22Rv1 (cell line): ENCODE measurements around the gene AKIRIN2.

Experiments used
- H3K27ac ChIP-seq: fragments of 450-650 bp; 2 replicates; pipeline ENCODE4 v1.5.1; 2017
- ZFX ChIP-seq: fragments of 450-650 bp; IDR thresholded peaks from 2 replicates; pipeline ENCODE4 v1.6.1; 2017; ENCODE audit warnings: antibody characterized with exemption, borderline replicate concordance
- TF ChIP-seq, protein P1 (sequence below): fragments of 450-650 bp; IDR thresholded peaks from 2 replicates; pipeline ENCODE4 v1.5.1; 2017; ENCODE audit warnings: mild to moderate bottlenecking

AKIRIN2 gene

DNA sequence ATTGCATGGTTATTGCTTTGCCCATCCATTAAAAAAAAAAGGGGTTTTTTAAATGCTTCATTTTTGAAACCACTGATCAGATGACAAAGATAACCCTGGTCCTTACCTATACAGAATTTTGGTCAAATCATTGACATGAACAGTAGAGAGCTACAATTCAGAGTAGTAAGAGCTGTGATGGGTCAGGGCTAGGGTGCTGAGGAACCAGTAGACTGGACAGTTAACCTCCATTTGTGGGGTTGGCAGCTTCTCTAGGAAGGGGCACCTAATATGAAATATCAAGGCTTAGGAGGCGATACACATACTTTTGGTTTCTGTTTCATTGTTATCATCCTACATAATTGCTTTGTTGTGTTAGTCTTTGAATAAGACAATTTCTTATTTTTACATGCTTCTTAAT is 57.0 kb downstream of the AKIRIN2 start:
- TF ChIP-seq, protein P1, sequence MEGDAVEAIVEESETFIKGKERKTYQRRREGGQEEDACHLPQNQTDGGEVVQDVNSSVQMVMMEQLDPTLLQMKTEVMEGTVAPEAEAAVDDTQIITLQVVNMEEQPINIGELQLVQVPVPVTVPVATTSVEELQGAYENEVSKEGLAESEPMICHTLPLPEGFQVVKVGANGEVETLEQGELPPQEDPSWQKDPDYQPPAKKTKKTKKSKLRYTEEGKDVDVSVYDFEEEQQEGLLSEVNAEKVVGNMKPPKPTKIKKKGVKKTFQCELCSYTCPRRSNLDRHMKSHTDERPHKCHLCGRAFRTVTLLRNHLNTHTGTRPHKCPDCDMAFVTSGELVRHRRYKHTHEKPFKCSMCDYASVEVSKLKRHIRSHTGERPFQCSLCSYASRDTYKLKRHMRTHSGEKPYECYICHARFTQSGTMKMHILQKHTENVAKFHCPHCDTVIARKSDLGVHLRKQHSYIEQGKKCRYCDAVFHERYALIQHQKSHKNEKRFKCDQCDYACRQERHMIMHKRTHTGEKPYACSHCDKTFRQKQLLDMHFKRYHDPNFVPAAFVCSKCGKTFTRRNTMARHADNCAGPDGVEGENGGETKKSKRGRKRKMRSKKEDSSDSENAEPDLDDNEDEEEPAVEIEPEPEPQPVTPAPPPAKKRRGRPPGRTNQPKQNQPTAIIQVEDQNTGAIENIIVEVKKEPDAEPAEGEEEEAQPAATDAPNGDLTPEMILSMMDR: no peak
- TF ChIP-seq ZFX: no peak
- no peak overlapping the region for H3K27ac ChIP-seq

DNA sequence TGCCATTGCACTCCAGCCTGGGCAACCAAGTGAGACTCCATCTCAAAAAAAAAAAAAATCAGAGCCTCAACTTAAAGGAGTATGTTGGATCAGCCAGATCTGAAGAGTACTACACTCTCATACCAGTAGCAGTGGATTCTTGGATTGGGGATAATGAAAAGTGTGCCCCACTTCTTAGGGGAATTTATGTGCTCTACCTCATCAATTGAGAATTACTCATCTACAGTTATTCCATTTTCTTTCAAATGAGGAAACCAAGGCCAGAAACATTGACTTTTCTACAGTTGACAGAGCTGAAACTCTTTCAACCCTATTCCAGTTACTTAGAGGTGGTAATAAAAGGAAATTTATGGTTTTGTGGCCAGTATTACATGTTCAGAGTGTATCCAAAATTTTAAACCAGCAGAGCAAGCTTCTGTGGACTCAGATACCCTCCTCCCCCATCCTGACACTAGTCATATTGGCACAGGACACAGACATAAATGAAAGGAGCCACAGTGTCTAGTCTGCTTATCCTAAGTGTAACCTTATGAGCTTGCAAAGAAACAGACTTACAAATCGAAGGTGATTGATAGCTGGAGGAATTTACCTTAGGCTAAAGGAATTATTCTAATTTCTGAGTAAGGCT is 60.9 kb downstream of the AKIRIN2 start:
- H3K27ac ChIP-seq: no peak overlapping the region
- TF ChIP-seq, protein P1: no peak
- TF ChIP-seq ZFX: no peak

DNA sequence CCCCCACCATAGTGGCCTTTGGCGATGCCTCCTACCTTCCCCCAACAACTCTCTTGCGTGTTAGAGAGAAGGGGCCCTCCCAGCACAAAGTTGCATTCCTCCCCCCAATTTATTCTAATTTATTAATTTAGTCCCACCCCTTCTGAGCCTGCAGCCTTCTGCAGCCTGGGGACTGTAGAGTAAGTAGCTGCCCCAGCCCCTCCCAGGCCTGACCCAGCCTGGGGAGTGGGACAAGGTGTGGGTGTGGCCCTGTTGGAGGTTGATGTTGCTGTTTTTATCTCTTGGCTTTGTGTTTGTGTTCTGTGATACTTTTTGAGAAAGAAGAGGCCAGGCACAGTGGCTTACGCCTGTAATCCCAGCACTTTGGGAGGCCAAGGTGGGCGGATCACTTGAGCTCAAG is 62.7 kb downstream of the AKIRIN2 start:
- H3K27ac ChIP-seq: no peak overlapping the region
- no peak for TF ChIP-seq ZFX

DNA sequence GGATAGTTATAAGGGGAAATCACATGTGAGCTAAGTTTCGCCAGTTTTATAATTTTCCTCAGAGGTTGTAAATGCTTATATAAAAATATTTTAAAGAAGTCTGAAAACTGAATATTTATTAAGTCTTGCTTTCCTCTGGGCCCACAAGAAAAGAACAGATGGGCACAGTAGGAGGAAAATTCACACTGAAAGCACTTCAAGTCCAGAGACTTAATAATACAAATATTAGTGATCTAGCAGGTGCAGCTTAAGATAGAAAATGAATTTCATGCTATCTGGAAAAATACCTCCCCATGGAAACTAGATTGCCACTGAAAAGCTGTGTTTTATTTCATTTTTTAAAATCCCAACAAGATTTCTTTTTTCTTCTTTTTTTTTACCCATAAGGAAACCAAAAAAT is 64.9 kb downstream of the AKIRIN2 start:
- TF ChIP-seq, protein P1: no peak
- TF ChIP-seq ZFX: no peak

DNA sequence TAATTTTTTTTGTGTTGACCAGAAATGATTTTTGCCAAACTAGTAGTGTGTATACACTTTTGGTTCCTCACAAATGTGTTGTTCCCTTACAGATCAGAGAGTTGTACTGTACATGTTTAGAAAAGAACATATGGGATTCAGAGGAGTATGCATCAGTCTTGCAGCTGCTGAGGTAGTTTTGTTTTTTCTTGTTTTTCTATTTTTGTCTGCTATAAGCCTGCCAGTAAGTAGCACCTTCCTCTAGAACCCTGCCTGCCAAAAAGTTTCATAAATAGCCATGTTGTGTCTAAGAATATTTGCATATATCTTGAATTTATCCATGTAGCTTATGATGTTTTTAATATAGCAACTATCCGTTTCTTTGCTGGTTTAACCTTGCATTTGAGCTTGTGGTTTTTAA is 65.7 kb downstream of the AKIRIN2 start:
- TF ChIP-seq, protein P1: no peak
- no peak for TF ChIP-seq ZFX
- H3K27ac ChIP-seq: no peak overlapping the region

More for the DNA sequence above, 64.9 kb downstream of the AKIRIN2 start:
- no peak overlapping the region for H3K27ac ChIP-seq

DNA sequence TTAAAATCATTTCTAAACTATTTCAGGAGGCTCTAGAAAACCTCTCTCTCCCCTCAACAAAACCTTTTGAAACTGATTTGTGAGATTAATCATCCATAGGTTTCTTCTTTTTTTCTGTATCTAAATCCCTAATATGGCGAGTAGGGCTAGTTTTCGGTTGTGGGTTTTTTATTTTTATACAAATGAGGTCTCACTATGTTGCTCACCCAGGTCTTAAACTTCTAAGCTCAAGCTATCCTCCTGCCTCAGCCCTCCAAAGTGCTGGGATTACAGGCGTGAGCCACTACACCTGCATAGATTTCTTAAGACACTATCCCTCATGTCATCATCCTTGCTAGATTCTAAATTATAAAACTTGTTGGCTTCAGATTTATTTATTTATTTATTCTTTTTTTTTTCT is 68.2 kb downstream of the AKIRIN2 start:
- H3K27ac ChIP-seq: no peak overlapping the region
- TF ChIP-seq ZFX: no peak
- TF ChIP-seq, protein P1: no peak

DNA sequence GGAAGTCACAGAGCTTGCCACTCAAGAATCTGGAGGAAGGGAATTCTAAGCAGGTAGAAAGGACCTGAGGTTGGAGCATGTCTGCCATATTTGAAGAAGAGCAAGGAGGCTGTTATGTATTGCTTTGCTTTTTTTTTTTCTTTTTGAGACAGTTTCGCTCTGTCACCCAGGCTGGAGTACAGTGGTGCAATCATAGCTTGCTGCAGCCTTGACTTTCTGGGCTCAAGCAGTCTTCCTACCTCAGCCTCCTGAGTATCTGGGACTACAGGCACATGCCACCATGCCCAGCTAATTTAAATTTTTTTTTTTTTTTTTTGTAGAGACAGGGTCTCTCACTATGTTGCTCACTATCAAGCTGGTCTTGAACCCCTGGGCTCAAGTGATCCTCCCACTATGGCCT is 71.3 kb downstream of the AKIRIN2 start:
- H3K27ac ChIP-seq: no peak overlapping the region
- no peak for TF ChIP-seq ZFX
- TF ChIP-seq, protein P1: no peak

DNA sequence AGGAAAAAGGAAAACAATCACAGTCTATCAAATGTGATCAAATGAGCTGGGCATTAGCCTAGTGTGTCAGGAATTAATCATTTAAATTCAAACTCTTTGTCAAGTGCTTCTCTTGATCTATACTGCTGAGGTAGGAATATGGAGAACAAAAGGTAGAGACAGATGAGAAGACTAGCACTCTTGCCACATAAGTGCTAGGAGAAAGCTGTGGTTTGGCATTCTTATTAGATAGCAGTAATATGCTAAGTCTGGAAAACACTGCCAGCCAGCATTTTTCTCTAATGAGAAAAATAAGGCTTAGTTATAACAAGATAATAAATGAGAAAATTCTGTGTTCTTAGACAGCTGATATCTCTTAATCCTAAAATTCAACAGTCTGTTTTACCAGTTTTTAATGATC is 73.2 kb downstream of the AKIRIN2 start:
- H3K27ac ChIP-seq: no peak overlapping the region
- TF ChIP-seq ZFX: no peak
- TF ChIP-seq, protein P1: no peak
